ENCODE results near the gene LACC1. TPM values are rescaled to one million over a fixed set of nuclear protein-coding genes. Genes with fewer than 3 reads are reported as not detected.
A peak's percentile ranks its signal among the peaks of the same experiment; 100 is the strongest.

The LACC1 gene
- total RNA-seq, result 1 to 10 TPM; 2.3 to 9.9 TPM

DNA sequence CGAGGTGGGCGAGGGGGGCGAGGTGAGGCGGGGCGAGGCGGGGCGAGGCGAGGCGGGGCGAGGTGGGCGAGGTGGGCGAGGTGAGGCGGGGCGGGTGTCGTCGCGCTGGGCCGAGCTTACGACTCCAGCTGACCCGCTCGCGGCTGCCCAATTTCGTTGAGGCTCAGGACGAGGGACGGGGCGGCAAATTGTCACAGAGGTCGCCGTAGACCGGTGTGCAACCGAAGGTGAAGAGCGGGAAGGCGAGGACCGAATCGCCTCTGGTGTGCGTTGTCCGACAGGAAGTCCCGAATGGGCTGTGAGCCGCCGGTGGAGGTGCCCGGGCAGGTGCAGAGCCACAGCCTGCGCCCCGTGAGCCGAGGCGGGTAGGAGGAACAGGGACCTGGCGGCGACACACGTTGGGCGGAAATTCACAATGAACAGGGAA is at the start of gene LACC1:
TSS of gene LACC1 (plus strand) at position 150 of the 427 bp plus-strand sequence. CDS start 1,082 bp downstream, outside the sequence.
- no peaks in the 10 kb centered on the region for H3K27me3 ChIP-seq
- TF ChIP-seq, protein P1, sequence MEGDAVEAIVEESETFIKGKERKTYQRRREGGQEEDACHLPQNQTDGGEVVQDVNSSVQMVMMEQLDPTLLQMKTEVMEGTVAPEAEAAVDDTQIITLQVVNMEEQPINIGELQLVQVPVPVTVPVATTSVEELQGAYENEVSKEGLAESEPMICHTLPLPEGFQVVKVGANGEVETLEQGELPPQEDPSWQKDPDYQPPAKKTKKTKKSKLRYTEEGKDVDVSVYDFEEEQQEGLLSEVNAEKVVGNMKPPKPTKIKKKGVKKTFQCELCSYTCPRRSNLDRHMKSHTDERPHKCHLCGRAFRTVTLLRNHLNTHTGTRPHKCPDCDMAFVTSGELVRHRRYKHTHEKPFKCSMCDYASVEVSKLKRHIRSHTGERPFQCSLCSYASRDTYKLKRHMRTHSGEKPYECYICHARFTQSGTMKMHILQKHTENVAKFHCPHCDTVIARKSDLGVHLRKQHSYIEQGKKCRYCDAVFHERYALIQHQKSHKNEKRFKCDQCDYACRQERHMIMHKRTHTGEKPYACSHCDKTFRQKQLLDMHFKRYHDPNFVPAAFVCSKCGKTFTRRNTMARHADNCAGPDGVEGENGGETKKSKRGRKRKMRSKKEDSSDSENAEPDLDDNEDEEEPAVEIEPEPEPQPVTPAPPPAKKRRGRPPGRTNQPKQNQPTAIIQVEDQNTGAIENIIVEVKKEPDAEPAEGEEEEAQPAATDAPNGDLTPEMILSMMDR (IDR thresholded peaks at IDR 0.05), result no peak
- no peak for TF ChIP-seq POLR2A (IDR thresholded peaks at IDR 0.05)
- H3K4me3 ChIP-seq, result peak within 1 kb of the TSS; percentile 38 to 45
- peak within 1 kb of the TSS; percentile 92 to 97 (median 96) for H3K27ac ChIP-seq
- H3K36me3 ChIP-seq (replicated peaks in 1 of 2; ENCODE audit: insufficient read depth in 1 of 2, low read depth in 2 of 2), result no peaks in the 10 kb centered on the region
- DNase-seq (no peak), ATAC-seq (peak; percentile 75)
- peaks cover 12% of the 10 kb centered on the region for H3K4me1 ChIP-seq
- 1 to 3% methylated on average over 6 to 39 of the region's 48 CpGs for WGBS, 2 donors
- H3K9me3 ChIP-seq, result no peaks in the 10 kb centered on the region
- intact Hi-C loops (cut with DNase I), result no loop called here

- Histone ChIP-seq H3K4me1 (no peaks in the 10 kb centered on the region), H3K4me3 (no peak overlapping the region), H3K36me3 (replicated peaks in 1 of 2; ENCODE audit: insufficient read depth in 1 of 2, low read depth in 2 of 2) (no peaks in the 10 kb centered on the region), H3K27ac (no peak overlapping the region), H3K9me3 (no peaks in the 10 kb centered on the region), H3K27me3 (no peaks in the 10 kb centered on the region)
- DNase-seq (no peak), ATAC-seq (peak; percentile 27)
- intact Hi-C loops (cut with DNase I), result no loop called here
- no peak for TF ChIP-seq POLR2A (IDR thresholded peaks at IDR 0.05)
- TF ChIP-seq, protein P1 (IDR thresholded peaks at IDR 0.05), result no peak
- 51 to 62% methylated on average over 5 of the region's 5 CpGs for WGBS, 2 donors
Measured at GRCh38 chr13:43830497-43830881, 49.2 kb upstream of the LACC1 start.

GRCh38 chr13:43831088-43831487 is 48.6 kb upstream of the LACC1 start:
- no peaks in the 10 kb centered on the region for H3K27me3 ChIP-seq
- no peak for DNase-seq
- no peak for ATAC-seq
- TF ChIP-seq POLR2A (IDR thresholded peaks at IDR 0.05), result no peak
- H3K27ac ChIP-seq, result no peak overlapping the region
- no peaks in the 10 kb centered on the region for H3K36me3 ChIP-seq (replicated peaks in 1 of 2; ENCODE audit: insufficient read depth in 1 of 2, low read depth in 2 of 2)
- H3K9me3 ChIP-seq, result no peaks in the 10 kb centered on the region
- H3K4me1 ChIP-seq, result no peaks in the 10 kb centered on the region
- 71 to 74% methylated on average over 2 of the region's 2 CpGs for WGBS, 2 donors
- intact Hi-C loops (cut with DNase I), result no loop called here
- H3K4me3 ChIP-seq, result no peak overlapping the region

DNA sequence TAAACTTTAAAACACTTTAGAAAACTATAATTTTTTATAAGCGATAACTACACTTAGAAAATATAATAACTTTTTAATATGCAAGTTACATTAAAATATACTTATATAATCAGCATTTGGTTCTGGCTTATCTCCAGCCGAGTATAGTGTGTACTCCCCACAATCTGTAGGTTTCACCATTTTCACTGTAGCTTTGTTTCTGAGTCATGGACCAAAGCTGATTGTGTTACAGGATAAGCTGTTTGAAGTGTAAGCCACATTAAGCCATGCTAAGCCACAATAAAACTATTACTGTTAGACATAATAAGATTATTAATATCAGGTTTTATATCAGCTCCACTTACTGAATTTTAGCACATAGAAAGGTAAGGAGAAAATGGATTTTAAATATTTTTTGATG is 44.0 kb upstream of the LACC1 start:
- 78 to 81% methylated on average over 2 of the region's 2 CpGs for WGBS, 2 donors
- TF ChIP-seq, protein P1 (IDR thresholded peaks at IDR 0.05), result no peak
- no peak for TF ChIP-seq POLR2A (IDR thresholded peaks at IDR 0.05)
- intact Hi-C loops (cut with DNase I), result no loop called here

GRCh38 chr13:43838909-43839308 is 40.8 kb upstream of the LACC1 start:
- no peaks in the 10 kb centered on the region for H3K9me3 ChIP-seq
- no peak for TF ChIP-seq POLR2A (IDR thresholded peaks at IDR 0.05)
- TF ChIP-seq, protein P1 (IDR thresholded peaks at IDR 0.05), result no peak
- no peaks in the 10 kb centered on the region for H3K36me3 ChIP-seq (replicated peaks in 1 of 2; ENCODE audit: insufficient read depth in 1 of 2, low read depth in 2 of 2)
- no peak overlapping the region for H3K4me3 ChIP-seq
- H3K27ac ChIP-seq, result no peak overlapping the region
- H3K27me3 ChIP-seq, result no peaks in the 10 kb centered on the region
- no peaks in the 10 kb centered on the region for H3K4me1 ChIP-seq
- ATAC-seq, result no peak
- 72 to 76% methylated on average over 4 of the region's 4 CpGs for WGBS, 2 donors
- intact Hi-C loops (cut with DNase I), result no loop called here
- no peak for DNase-seq

More for the DNA sequence above, 44.0 kb upstream of the LACC1 start:
- H3K36me3 ChIP-seq (replicated peaks in 1 of 2; ENCODE audit: insufficient read depth in 1 of 2, low read depth in 2 of 2), result no peaks in the 10 kb centered on the region
- no peak overlapping the region for H3K4me3 ChIP-seq
- H3K4me1 ChIP-seq, result no peaks in the 10 kb centered on the region
- H3K27ac ChIP-seq, result no peak overlapping the region
- no peaks in the 10 kb centered on the region for H3K9me3 ChIP-seq
- ATAC-seq (no peak), DNase-seq (no peak)
- no peaks in the 10 kb centered on the region for H3K27me3 ChIP-seq
